Ishikawa (cell line): ENCODE data around the gene SKAP1.

ENCODE experiments used
- CEBPB ChIP-seq: IDR thresholded peaks from 2 replicates; pipeline ENCODE4 v1.6.1; 2012
- CREB1 ChIP-seq: IDR thresholded peaks from 2 replicates; pipeline ENCODE4 v1.6.1; 2012; ENCODE audit warnings: low read depth
- EP300 ChIP-seq: IDR thresholded peaks from 2 replicates; pipeline ENCODE4 v1.6.1; 2012; ENCODE audit warnings: borderline replicate concordance
- FOXM1 ChIP-seq: IDR thresholded peaks from 2 replicates; pipeline ENCODE4 v1.6.1; 2012; ENCODE audit warnings: low read depth, borderline replicate concordance
- NFIC ChIP-seq: IDR thresholded peaks from 2 replicates; pipeline ENCODE4 v1.6.1; 2012
- RAD21 ChIP-seq: IDR thresholded peaks from 2 replicates; pipeline ENCODE4 v1.6.1; 2012; ENCODE audit warnings: low read depth
- REST ChIP-seq: IDR thresholded peaks from 2 replicates; pipeline ENCODE4 v1.6.1; 2012; ENCODE audit warnings: low read depth, mild to moderate bottlenecking
- TAF1 ChIP-seq: IDR thresholded peaks from 2 replicates; pipeline ENCODE4 v1.6.1; 2012; ENCODE audit warnings: low read depth, mild to moderate bottlenecking
- YY1 ChIP-seq: IDR thresholded peaks from 2 replicates; pipeline ENCODE4 v1.6.1; 2012; ENCODE audit warnings: low read depth
- ZBTB7A ChIP-seq: IDR thresholded peaks from 2 replicates; pipeline ENCODE4 v1.6.1; 2012; ENCODE audit warnings: low read depth

- TF ChIP-seq EP300 = no peak
- no peak for TF ChIP-seq CREB1
- TF ChIP-seq TAF1 = no peak
- no peak for TF ChIP-seq YY1
- TF ChIP-seq ZBTB7A = no peak
- TF ChIP-seq REST = no peak
- TF ChIP-seq NFIC = no peak
- TF ChIP-seq RAD21 = no peak
- TF ChIP-seq FOXM1 = no peak
- no peak for TF ChIP-seq CEBPB
Observed at GRCh38 chr17:48110761-48111160, 319.3 kb downstream of the SKAP1 start.
